Mesothelial cell of epicardium (in vitro differentiated cells): ENCODE measurements around the gene REP15. TPM values are rescaled to one million over a fixed set of nuclear protein-coding genes. Genes with fewer than 3 reads are reported as not detected.
A peak's percentile ranks its signal among the peaks of the same experiment; 100 is the strongest.

Source experiments
- DNase-seq, 2 experiments: peaks; one replicate each; pipeline ENCODE4 v3.0.0; 2021; ENCODE audit warnings: low spot score in 2 of 2; ENCODE audit not compliant: unreplicated experiment in 2 of 2
- H3K27ac Mint-ChIP-seq: 2 replicates; pipeline ENCODE4 v1.8.0; 2021; ENCODE audit warnings: mixed read lengths
- H3K27me3 Mint-ChIP-seq: 2 replicates; pipeline ENCODE4 v1.8.0; 2021; ENCODE audit warnings: low read depth, mixed read lengths
- H3K36me3 Mint-ChIP-seq: 2 replicates; pipeline ENCODE4 v1.8.0; 2021; ENCODE audit warnings: mixed read lengths
- H3K4me1 Mint-ChIP-seq: 2 replicates; pipeline ENCODE4 v1.8.0; 2021; ENCODE audit warnings: mixed read lengths
- H3K4me3 Mint-ChIP-seq: 2 replicates; pipeline ENCODE4 v1.8.0; 2021; ENCODE audit warnings: mild to moderate bottlenecking, moderate library complexity, mixed read lengths
- H3K9me3 Mint-ChIP-seq: 2 replicates; pipeline ENCODE4 v1.8.0; 2021; ENCODE audit warnings: mixed read lengths
- total RNA-seq: library from RNA; stranded (reverse); gene quantifications from 3 replicates; pipeline ENCODE4 v1.2.1, GENCODE V29; 2021
- TF ChIP-seq, protein P1 (sequence below): fragments of 200-600 bp; sonication (generic); IDR thresholded peaks from one replicate; pipeline ENCODE4 v1.5.0; 2021; ENCODE audit warnings: antibody characterized with exemption; ENCODE audit not compliant: unreplicated experiment

The REP15 gene
- total RNA-seq, 1 donor from 2014 or later = 2.4 TPM

DNA sequence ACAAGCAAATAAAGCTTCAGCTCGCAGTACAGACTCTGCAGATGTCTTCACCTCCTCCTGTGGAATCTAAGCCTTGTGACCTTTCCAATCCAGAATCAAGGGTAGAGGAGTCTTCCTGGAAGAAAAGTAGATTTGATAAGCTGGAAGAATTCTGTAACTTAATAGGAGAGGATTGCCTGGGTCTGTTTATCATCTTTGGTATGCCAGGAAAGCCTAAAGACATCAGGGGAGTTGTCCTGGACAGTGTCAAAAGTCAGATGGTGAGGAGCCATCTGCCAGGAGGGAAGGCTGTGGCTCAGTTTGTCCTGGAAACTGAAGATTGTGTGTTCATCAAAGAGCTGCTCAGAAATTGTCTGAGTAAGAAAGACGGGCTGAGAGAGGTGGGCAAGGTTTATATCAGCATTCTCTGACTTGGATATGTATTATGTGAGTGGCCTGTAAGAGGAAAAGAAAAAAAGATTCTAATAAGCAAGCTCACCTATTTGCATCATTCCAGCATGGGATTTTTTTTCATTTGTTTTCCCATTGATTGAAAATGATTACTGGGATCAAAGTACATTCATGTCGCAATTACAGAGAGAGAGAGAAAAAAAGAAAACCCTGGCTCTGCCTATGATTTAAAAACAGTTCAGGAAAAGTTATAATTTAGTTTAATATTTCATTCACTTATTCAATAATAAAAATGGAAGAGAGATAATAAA is 767 bp downstream of the REP15 start:
- Mint-ChIP-seq H3K27me3 (no peaks in the 10 kb centered on the region), H3K4me3 (no peak overlapping the region), H3K9me3 (no peaks in the 10 kb centered on the region), H3K36me3 (peaks cover 17% of the 10 kb centered on the region), H3K27ac (no peak overlapping the region), H3K4me1 (no peaks in the 10 kb centered on the region)
- TF ChIP-seq, protein P1, sequence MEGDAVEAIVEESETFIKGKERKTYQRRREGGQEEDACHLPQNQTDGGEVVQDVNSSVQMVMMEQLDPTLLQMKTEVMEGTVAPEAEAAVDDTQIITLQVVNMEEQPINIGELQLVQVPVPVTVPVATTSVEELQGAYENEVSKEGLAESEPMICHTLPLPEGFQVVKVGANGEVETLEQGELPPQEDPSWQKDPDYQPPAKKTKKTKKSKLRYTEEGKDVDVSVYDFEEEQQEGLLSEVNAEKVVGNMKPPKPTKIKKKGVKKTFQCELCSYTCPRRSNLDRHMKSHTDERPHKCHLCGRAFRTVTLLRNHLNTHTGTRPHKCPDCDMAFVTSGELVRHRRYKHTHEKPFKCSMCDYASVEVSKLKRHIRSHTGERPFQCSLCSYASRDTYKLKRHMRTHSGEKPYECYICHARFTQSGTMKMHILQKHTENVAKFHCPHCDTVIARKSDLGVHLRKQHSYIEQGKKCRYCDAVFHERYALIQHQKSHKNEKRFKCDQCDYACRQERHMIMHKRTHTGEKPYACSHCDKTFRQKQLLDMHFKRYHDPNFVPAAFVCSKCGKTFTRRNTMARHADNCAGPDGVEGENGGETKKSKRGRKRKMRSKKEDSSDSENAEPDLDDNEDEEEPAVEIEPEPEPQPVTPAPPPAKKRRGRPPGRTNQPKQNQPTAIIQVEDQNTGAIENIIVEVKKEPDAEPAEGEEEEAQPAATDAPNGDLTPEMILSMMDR = no peak
- no peak for DNase-seq

DNA sequence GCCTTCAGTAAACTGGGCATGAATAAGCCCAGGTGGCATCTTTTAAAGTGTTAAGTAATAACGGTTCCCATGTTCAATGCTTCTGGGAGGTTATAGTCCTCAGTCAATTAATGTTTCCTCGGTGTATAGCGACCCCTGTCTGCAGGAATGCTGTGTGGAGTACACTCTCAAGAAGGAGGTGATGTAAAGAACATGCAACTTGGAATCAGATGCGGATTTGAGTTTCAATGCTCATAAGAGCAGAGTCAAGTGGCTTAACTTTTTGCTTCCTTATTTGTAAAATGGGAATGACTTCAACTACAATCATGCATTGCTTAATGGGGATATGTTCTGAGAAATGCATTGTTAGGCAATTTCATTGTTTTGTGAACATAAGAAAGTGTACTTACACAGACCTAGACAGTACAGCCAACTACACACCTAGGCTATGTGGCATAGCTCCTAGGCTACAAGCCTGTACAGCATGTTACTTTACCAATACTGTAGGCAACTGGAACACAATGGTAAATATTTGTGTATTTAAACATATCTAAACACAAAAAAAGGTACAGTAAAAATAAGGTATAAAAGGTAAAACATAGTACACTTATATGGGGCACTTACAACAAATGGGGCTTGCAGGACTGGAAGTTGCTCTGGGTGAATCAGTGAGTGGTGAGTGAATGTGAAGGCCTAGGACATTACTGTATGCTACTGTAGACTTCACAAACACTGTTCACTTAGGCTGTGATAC is 7.6 kb downstream of the REP15 start:
- DNase-seq = peak; percentile 26 to 68
- no peak overlapping the region for H3K27ac Mint-ChIP-seq
- TF ChIP-seq, protein P1 = peak; percentile 81

DNA sequence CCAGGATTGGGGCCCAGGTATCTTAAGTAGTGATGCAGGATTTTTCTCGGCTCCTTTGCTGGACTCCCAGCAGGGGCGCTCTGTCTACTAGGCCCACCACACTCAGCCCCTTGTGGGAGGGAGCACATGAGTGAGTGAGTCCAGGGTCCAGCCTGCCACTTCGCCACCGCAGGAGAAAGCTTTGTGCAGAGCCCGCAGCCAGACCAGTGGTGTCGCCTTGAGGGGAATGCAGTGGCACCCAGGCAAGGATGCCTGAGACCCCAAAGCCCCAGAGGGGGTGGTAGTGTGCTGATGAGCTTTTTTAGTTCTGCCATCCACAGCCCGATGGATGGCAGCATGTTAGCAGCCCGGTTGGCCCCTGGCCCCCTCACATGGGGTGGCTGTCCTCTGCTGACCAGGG is 9.0 kb downstream of the REP15 start:
- no peaks in the 10 kb centered on the region for H3K27me3 Mint-ChIP-seq
- DNase-seq = no peak
- H3K4me1 Mint-ChIP-seq = peaks cover 3% of the 10 kb centered on the region
- H3K36me3 Mint-ChIP-seq = no peaks in the 10 kb centered on the region
- TF ChIP-seq, protein P1 = no peak
- H3K27ac Mint-ChIP-seq = no peak overlapping the region
- no peak overlapping the region for H3K4me3 Mint-ChIP-seq
- no peaks in the 10 kb centered on the region for H3K9me3 Mint-ChIP-seq

More for the DNA sequence above, 7.6 kb downstream of the REP15 start:
- Mint-ChIP-seq H3K4me3 (no peak overlapping the region), H3K4me1 (no peaks in the 10 kb centered on the region), H3K36me3 (no peaks in the 10 kb centered on the region), H3K9me3 (no peaks in the 10 kb centered on the region), H3K27me3 (no peaks in the 10 kb centered on the region)

DNA sequence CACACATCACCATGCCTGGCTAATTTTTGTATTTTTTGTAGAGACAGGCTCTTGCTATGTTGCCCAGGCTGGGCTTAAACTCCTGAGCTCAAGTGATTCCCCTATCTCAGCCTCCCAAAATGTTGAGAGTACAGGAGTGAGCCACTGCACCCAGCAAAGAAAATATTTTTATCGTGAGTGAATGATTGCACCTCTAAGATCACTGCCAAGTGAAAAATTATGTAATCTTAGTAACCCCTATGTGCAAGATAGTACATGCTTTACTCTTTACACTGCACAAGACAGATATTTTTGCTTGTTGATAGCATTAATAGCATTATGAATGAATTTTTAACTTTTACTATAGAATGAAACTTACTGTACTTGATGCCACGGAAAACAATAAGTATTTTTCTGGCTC is 11.0 kb downstream of the REP15 start:
- Mint-ChIP-seq H3K27me3 (no peaks in the 10 kb centered on the region), H3K9me3 (no peaks in the 10 kb centered on the region), H3K4me1 (peaks cover 15% of the 10 kb centered on the region), H3K36me3 (peaks cover under 1% of the 10 kb centered on the region), H3K27ac (no peak overlapping the region), H3K4me3 (no peak overlapping the region)
- no peak for DNase-seq
- TF ChIP-seq, protein P1 = no peak

DNA sequence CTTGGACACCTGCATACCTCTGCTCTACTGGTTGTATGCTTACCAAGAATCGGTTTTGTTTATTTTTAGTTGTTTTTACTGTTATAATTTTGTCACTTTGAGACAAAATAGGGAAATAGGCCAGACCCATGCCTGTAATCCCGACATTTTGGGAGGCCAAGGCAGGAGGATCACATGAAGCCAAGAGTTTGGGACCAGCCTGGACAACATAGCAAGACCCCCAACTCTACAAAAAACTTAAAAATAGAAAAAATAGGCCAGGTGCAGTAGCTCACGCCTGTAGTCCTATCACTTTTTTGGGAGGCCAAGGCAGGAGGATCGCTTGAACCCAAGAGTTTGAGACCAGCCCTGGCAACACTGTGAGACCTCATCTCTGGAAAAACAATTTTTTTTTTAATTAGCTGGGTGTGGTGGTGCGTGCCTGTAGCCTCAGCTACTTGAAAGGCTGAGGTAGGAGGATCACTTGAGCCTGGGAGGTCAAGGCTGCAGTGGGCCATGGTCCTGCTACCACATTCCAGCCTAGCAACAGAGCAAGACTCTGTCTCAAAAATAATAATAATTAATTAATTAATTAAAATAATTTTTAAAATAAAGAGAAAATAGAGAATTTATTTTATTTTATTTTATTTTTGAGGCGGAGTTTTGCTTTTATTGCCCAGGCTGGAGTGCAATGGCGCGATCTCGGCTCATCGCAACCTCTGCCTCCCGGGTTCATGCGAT is 13.1 kb downstream of the REP15 start:
- H3K36me3 Mint-ChIP-seq = peaks cover 5% of the 10 kb centered on the region
- no peaks in the 10 kb centered on the region for H3K9me3 Mint-ChIP-seq
- no peak for DNase-seq
- no peak overlapping the region for H3K4me3 Mint-ChIP-seq
- H3K4me1 Mint-ChIP-seq = peaks cover 21% of the 10 kb centered on the region
- H3K27ac Mint-ChIP-seq = no peak overlapping the region
- H3K27me3 Mint-ChIP-seq = no peaks in the 10 kb centered on the region
- TF ChIP-seq, protein P1 = no peak
